Measurements from ENCODE around the gene RIOK1. TPM values are rescaled to one million over a fixed set of nuclear protein-coding genes. Genes with fewer than 3 reads are reported as not detected.

The RIOK1 gene
- total RNA-seq, 1 donor from 2014 or later: 11.3 TPM

- no peak for DNase-seq (ENCODE audit: low spot score)
Measured at GRCh38 chr6:7409740-7410139, 20.1 kb downstream of the RIOK1 start.

DNA sequence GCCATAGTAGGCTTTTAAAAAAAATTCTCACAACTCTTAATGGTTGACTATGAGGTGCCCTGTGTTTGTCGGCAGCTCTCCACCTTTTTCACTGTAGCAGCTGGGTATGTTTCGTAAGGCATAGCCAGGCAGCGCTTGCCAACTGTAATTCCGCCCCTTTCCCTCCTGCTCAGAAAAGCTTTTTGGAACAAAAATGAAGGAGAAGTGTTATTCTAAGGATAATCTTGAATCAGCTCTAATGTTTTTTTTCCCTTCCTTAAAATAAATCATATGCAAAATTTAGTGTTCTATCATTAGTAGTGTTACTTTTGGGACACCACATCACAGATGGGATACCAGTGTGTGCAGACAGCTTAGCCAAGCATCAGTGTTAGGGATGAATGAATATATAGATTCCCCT is 21.2 kb downstream of the RIOK1 start:
- DNase-seq (ENCODE audit: low spot score): no peak

DNA sequence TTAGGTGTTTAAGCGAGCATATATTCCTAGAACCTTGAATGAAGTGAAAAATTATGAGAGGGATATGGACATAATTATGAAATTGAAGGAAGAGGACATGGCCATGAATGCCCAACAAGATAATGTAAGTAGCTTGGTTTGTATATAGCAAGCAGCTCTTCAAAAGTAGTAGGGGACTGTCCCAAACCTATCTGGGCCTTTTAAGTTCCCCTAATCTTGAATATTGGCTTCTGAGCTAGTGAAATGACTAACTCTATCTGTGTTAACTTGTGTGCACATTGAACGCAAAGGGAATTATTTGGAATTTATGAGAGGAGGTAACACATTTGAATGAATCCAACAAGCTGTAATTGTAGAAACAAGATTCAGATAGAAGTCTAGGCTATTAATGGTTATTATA is 21.7 kb downstream of the RIOK1 start:
- no peak for DNase-seq (ENCODE audit: low spot score)

GRCh38 chr6:7413151-7413823 is 23.7 kb downstream of the RIOK1 start:
- no peak for DNase-seq (ENCODE audit: low spot score)

GRCh38 chr6:7414811-7415210 is 25.2 kb downstream of the RIOK1 start:
- DNase-seq (ENCODE audit: low spot score): no peak

- DNase-seq (ENCODE audit: low spot score): no peak
Measured at GRCh38 chr6:7417684-7418083, 28.1 kb downstream of the RIOK1 start.

DNA sequence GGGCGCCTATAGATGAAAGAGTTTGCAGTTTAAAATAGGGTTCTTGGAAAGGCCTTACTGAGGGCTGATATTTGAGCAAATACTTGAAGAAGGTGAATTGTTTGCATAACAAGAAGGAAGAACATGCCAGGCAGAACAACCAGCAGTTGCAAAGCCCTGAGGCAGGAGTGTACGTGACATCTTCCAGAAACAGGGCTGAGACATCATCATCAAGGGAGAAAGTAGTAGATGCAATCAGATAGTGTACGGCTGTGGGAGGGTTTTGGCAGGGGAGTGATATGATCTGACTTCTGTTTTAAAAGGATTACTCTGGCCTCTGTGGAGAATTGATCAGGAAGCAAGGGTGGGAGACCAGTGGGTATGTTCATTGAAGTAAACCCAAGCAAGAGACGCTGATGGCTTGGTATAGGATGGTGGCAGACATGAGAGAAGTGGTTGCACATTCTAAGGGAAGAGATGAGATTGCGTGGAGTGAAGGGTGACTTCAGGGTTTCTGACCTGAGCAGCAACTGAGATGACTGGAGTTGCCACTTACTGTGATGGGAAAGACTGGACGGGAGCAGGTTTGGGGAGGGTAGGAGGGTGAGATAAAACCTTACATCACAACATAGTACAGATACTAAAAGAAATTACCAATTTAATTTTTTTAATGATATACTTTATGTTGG is 28.8 kb downstream of the RIOK1 start:
- DNase-seq (ENCODE audit: low spot score): peak; percentile 84

DNA sequence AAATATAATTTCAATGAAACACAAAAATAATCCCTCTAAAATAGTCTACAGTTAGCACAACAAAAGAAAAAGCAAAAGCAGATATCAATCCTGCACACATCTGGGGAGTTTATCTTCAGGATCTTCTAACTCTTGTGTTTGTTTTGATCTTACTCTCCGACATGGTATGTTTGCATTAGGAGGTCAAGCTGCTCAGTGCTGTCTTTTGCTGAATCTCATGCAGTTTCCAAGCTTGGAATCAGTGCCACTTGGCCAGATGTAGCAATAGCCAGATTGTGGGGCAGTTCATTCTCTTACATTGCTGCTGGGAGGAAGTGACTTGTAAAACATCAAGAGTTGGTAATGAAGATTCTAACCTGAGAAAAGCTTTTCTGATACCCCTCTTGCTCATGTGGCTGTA is 29.5 kb downstream of the RIOK1 start:
- DNase-seq (ENCODE audit: low spot score): no peak

GRCh38 chr6:7421066-7421465 is 31.5 kb downstream of the RIOK1 start:
- no peak for DNase-seq (ENCODE audit: low spot score)

- no peak for DNase-seq (ENCODE audit: low spot score)
Measured at GRCh38 chr6:7424058-7424457, 34.5 kb downstream of the RIOK1 start.

DNA sequence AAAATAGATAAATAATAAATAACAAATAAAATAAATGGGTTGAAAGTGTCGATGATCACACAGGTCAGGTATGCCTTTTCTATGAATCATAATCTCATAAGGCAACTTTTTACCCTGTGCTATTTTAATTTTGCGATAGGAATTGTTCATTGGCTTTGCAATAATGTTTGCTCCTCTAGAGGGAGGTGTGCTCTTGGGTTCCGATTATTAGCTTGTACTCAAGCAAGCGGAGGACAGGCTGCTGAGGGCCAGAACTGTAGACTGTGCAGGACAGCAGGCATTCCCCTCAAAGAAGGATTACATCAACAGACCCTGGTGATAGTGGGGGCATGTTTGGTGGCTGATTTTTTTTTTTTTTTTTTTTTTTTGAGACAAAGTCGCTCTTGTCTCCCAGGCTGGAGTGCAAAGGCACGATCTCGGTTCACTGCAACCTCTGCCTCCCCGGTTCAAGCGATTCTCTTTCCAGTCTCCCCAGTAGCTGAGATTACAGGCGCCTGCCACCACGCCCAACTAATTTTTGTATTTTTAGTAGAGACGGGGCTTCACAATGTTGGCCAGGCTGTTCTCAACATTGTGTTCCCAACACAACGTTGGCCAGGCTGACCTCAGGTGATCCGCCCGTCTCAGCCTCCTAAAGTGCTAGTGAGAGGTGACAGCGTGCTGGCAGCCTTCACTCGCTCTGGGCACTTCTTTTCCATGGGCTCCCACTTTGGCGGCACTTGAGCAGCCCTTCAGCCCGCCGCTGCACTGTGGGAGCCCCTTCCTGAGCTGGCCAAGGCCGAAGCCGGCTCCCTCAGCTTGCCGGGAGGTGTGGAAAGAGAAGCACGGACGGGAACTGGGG is 35.6 kb downstream of the RIOK1 start:
- peak; percentile 53 for DNase-seq (ENCODE audit: low spot score)

DNA sequence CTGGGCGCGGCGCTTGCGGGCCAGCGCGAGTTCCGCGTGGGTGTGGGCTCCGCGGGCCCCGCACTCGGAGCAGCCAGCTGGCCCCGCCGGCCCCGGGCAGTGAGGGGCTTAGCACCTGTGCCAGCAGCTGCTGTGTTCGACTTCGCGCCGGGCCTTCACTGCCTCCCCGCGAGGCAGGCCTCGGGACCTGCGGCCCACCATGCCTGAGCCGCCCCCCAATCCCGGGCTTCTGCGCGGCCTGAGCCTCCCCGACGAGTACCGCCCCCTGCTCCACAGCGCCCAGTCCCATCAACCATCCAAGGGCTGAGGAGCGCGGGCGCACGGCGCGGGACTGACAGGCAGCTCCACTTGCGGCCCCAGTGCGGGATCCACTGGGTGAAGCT is 36.2 kb downstream of the RIOK1 start:
- no peak for DNase-seq (ENCODE audit: low spot score)

DNA sequence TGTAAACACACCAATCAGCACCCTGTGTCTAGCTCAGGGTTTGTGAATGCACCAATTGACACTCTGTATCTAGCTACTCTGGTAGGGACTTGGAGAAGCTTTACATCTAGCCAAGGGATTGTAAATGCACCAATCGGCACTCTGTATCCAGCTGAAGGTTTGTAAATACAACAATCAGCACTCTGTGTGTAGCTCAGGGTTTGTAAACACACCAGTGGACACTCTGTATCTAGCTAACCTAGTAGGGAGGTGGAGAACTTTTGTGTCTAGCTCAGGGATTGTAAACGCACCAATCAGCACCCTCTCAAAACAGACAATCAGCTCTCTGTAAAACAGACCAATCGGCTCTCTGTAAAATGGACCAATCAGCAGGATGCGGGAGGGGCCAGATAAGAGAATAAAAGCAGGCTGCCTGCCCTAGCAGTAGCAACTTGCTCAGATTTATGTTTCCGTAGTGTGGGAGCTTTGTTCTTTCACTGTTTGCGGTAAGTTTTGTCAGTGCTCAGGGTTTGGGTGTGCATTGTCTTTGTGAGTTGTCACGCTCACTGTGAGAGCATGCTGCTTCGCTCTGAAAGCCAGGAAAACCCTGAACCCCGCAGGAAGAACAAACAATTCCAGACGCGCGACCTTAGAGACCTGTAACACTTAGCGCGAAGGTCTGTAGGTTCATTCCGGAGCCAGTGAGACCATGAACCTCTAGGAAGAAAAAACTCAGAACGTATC is 37.0 kb downstream of the RIOK1 start:
- no peak for DNase-seq (ENCODE audit: low spot score)

GRCh38 chr6:7431313-7431673 is 41.7 kb downstream of the RIOK1 start:
- no peak for DNase-seq (ENCODE audit: low spot score)

GRCh38 chr6:7431674-7432390 is 42.2 kb downstream of the RIOK1 start:
- DNase-seq (ENCODE audit: low spot score): no peak

DNA sequence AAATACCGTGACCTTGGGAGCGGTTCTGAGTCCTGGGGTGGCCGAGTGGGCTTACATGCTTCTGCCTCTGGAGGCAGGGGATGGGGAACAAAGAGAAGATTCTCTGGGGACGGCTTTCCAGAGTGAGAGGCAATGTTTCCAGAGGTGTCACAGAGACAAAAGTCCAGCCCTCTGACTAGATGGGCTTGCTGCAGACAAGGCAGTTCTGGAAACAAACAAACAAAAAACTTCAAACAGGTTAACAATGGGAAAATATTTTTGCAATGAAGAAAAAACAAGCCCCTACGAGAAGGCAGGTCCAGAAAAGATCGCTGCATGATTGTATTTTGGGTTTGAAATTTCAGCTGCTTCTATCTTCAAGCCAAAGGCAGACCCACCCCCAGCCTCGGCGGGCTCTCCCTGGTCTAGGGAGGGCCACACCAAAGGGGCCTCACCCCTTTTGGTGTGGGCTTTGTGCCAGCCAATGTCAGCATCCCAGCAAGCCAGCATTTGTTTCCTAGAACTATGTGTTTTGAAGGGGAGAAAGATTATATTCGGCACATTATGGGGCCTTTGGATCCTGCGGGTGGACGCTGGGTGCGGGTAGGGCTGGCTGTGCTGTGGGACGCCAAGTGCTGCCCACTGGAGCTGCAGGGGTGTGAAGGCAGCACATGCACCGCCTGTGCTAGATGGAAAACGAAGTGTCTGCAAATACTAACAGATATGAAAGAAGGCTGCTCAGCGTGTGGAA is 42.9 kb downstream of the RIOK1 start:
- no peak for DNase-seq (ENCODE audit: low spot score)

DNA sequence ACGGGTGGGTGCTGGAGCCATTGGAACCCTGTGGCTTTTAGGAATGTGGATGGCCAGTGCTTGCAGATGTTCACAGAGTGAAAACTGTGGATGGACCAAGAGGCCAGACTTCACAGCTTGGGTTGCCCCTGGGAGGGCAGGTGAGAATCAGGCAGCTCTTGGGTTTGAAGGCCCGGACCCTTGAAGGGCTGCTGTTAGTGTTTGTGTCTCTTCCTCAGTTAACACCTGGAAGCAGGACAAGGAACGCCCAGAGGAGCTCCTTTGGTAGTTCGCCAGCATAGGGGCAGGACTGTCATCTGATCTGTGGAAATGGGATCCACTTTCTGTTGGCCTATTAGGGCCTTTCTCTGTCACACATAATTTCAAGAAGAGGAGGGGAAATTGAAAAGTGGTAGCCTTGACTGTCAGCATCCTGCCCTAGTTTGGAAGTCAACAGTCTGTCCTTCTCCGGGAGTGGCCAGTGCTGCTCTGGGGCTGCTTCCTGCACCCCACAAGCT is 43.6 kb downstream of the RIOK1 start:
- DNase-seq (ENCODE audit: low spot score): no peak

DNA sequence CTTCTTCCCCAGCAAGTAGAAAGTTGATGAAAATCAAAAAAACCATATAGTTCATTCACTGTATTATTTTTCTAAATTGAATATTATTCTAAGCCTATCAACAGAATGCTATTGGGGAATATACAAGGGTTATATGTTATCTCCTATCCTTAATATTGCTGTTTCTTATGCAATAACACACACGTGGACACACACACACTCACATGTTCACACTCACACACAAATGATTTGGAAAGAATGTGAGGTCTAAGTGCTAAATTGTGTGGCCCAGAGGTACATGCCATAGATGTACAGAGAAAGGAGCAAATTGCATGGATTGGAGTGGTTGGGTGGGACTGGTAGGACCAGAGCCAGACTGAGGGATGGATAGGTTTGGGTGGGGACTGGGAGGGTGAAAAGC is 45.1 kb downstream of the RIOK1 start:
- DNase-seq (ENCODE audit: low spot score): no peak

- DNase-seq (ENCODE audit: low spot score): no peak
Measured at GRCh38 chr6:7438011-7438410, 48.4 kb downstream of the RIOK1 start.

DNA sequence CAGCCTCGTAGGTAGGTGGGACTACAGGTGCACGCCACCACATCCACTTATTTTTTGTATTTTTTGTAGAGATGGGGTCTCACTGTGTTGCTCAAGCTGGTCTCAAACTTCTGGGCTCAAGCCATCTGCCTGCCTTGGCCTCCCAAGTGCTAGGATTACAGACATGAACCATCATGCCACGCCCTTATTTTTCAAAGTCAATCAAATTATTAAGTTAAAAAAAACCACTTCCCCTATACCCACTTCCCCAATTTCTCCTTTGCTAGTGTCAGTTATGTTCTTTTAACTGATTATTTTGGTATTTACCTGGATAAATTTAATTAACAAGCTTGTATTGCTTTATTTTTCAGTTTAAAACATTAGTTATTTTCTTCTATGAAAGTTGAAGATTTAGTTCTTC is 49.6 kb downstream of the RIOK1 start:
- DNase-seq (ENCODE audit: low spot score): no peak

DNA sequence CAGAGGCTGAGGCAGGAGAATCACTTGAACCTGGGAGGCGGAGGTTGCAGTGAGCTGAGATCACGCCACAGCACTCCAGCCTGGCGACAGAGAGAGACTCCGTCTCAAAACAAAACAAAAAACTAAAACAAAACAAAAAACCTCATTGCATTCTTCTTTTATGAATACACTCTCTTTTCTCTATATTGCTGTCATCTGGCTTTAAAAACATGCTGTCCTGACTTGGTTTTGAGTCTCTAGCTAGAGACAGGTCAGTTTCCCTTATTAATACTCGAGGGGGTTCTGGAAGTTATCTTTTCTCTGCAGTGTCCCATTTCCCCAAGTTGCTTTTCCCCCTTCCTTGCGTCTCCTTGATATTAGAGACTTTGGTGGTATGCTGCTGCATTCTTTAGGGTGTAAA is 50.9 kb downstream of the RIOK1 start:
- DNase-seq (ENCODE audit: low spot score): no peak
